Neuron (in vitro differentiated cells): Measurements from ENCODE around the gene MYO5B.

ENCODE experiments used
- H2AFZ ChIP-seq: one replicate; pipeline ENCODE4 v1.6.1; 2013; ENCODE audit warnings: low read depth, mild to moderate bottlenecking, inconsistent platforms, low read length, moderate library complexity
- H3K27me3 ChIP-seq: one replicate; pipeline ENCODE4 v1.6.1; 2013; ENCODE audit warnings: low read length; ENCODE audit not compliant: insufficient read depth
- H3K36me3 ChIP-seq: one replicate; pipeline ENCODE4 v1.6.1; 2013; ENCODE audit warnings: low read length; ENCODE audit not compliant: insufficient read depth
- H3K4me1 ChIP-seq: one replicate; pipeline ENCODE4 v1.6.1; 2013; ENCODE audit warnings: low read length; ENCODE audit not compliant: insufficient read depth
- H3K4me3 ChIP-seq: 2 replicates; pipeline ENCODE4 v1.5.1; 2013; ENCODE audit warnings: mild to moderate bottlenecking, low read length, moderate library complexity
- H3K9me3 ChIP-seq: one replicate; pipeline ENCODE4 v1.6.1; 2013; ENCODE audit warnings: low read length

MYO5B gene

GRCh38 chr18:49970319-49970718 is 224.6 kb downstream of the MYO5B start:
- no peaks in the 10 kb centered on the region for H3K4me1 ChIP-seq
- H3K36me3 ChIP-seq, result no peaks in the 10 kb centered on the region

GRCh38 chr18:49968644-49969309 is 226.2 kb downstream of the MYO5B start:
- Histone ChIP-seq H2AFZ (no peak overlapping the region), H3K36me3 (no peaks in the 10 kb centered on the region), H3K9me3 (no peaks in the 10 kb centered on the region), H3K4me3 (no peak overlapping the region), H3K4me1 (no peaks in the 10 kb centered on the region), H3K27me3 (no peaks in the 10 kb centered on the region)

More at GRCh38 chr18:49970319-49970718, 224.6 kb downstream of the MYO5B start:
- H3K4me3 ChIP-seq, result no peak overlapping the region
- H3K27me3 ChIP-seq, result no peaks in the 10 kb centered on the region
- no peaks in the 10 kb centered on the region for H3K9me3 ChIP-seq
- no peak overlapping the region for H2AFZ ChIP-seq

GRCh38 chr18:49967636-49968313 is 227.2 kb downstream of the MYO5B start:
- Histone ChIP-seq H3K4me3 (no peak overlapping the region), H3K9me3 (no peaks in the 10 kb centered on the region), H2AFZ (no peak overlapping the region), H3K4me1 (no peaks in the 10 kb centered on the region), H3K27me3 (no peaks in the 10 kb centered on the region), H3K36me3 (no peaks in the 10 kb centered on the region)

- Histone ChIP-seq H3K4me1 (no peaks in the 10 kb centered on the region), H3K36me3 (no peaks in the 10 kb centered on the region), H3K4me3 (no peak overlapping the region), H3K27me3 (no peaks in the 10 kb centered on the region), H2AFZ (no peak overlapping the region), H3K9me3 (no peaks in the 10 kb centered on the region)
These were observed 227.8 kb downstream of the MYO5B start for GRCh38 chr18:49967171-49967570.

GRCh38 chr18:49966090-49966489 is 228.9 kb downstream of the MYO5B start:
- Histone ChIP-seq H3K4me3 (no peak overlapping the region), H3K9me3 (no peaks in the 10 kb centered on the region), H3K4me1 (no peaks in the 10 kb centered on the region), H2AFZ (no peak overlapping the region), H3K27me3 (no peaks in the 10 kb centered on the region), H3K36me3 (no peaks in the 10 kb centered on the region)

GRCh38 chr18:49963217-49963616 is 231.7 kb downstream of the MYO5B start:
- Histone ChIP-seq H3K27me3 (no peaks in the 10 kb centered on the region), H3K4me3 (no peak overlapping the region), H3K4me1 (no peaks in the 10 kb centered on the region), H3K36me3 (no peaks in the 10 kb centered on the region), H2AFZ (no peak overlapping the region), H3K9me3 (no peaks in the 10 kb centered on the region)

- no peaks in the 10 kb centered on the region for H3K4me1 ChIP-seq
- H3K36me3 ChIP-seq, result no peaks in the 10 kb centered on the region
- no peaks in the 10 kb centered on the region for H3K27me3 ChIP-seq
- H3K9me3 ChIP-seq, result no peaks in the 10 kb centered on the region
- H3K4me3 ChIP-seq, result no peak overlapping the region
- H2AFZ ChIP-seq, result no peak overlapping the region
These were observed 233.7 kb downstream of the MYO5B start for GRCh38 chr18:49961271-49961670.

- no peaks in the 10 kb centered on the region for H3K27me3 ChIP-seq
- H3K4me3 ChIP-seq, result no peak overlapping the region
- no peak overlapping the region for H2AFZ ChIP-seq
- H3K9me3 ChIP-seq, result no peaks in the 10 kb centered on the region
- H3K4me1 ChIP-seq, result no peaks in the 10 kb centered on the region
- no peaks in the 10 kb centered on the region for H3K36me3 ChIP-seq
These were observed 234.6 kb downstream of the MYO5B start for GRCh38 chr18:49960376-49960775.

- no peaks in the 10 kb centered on the region for H3K36me3 ChIP-seq
- H3K27me3 ChIP-seq, result no peaks in the 10 kb centered on the region
- H3K9me3 ChIP-seq, result no peaks in the 10 kb centered on the region
- no peak overlapping the region for H2AFZ ChIP-seq
- no peaks in the 10 kb centered on the region for H3K4me1 ChIP-seq
- no peak overlapping the region for H3K4me3 ChIP-seq
These were observed 235.8 kb downstream of the MYO5B start for GRCh38 chr18:49959176-49959575.

- no peaks in the 10 kb centered on the region for H3K4me1 ChIP-seq
- H3K27me3 ChIP-seq, result peaks cover 3% of the 10 kb centered on the region
- no peak overlapping the region for H3K4me3 ChIP-seq
- no peak overlapping the region for H2AFZ ChIP-seq
- no peaks in the 10 kb centered on the region for H3K9me3 ChIP-seq
- no peaks in the 10 kb centered on the region for H3K36me3 ChIP-seq
These were observed 239.7 kb downstream of the MYO5B start for GRCh38 chr18:49955263-49955662.

- Histone ChIP-seq H3K4me3 (no peak overlapping the region), H3K4me1 (no peaks in the 10 kb centered on the region), H3K27me3 (peaks cover 3% of the 10 kb centered on the region), H3K36me3 (no peaks in the 10 kb centered on the region), H2AFZ (no peak overlapping the region), H3K9me3 (no peaks in the 10 kb centered on the region)
These were observed 241.6 kb downstream of the MYO5B start for GRCh38 chr18:49953391-49953790.

- Histone ChIP-seq H3K4me1 (no peaks in the 10 kb centered on the region), H2AFZ (no peak overlapping the region), H3K36me3 (no peaks in the 10 kb centered on the region), H3K4me3 (no peak overlapping the region), H3K27me3 (peaks cover 5% of the 10 kb centered on the region), H3K9me3 (no peaks in the 10 kb centered on the region)
These were observed 245.0 kb downstream of the MYO5B start for GRCh38 chr18:49949951-49950395.

- no peak overlapping the region for H3K4me3 ChIP-seq
- H3K36me3 ChIP-seq, result no peaks in the 10 kb centered on the region
- no peaks in the 10 kb centered on the region for H3K9me3 ChIP-seq
- H2AFZ ChIP-seq, result no peak overlapping the region
- peaks cover 5% of the 10 kb centered on the region for H3K27me3 ChIP-seq
- H3K4me1 ChIP-seq, result no peaks in the 10 kb centered on the region
These were observed 246.0 kb downstream of the MYO5B start for GRCh38 chr18:49948975-49949374.
